ENCODE results near the gene XPO6. TPM values are rescaled to one million over a fixed set of nuclear protein-coding genes. Genes with fewer than 3 reads are reported as not detected.

Gene XPO6
- total RNA-seq, 1 experiment from 2014 or later: 162 TPM

- Histone ChIP-seq H3K27me3 (ENCODE audit: insufficient read depth, low read length) (no peaks in the 10 kb centered on the region), H4K20me1 (ENCODE audit: insufficient read depth) (peaks cover 7% of the 10 kb centered on the region; the same call in 1 of the 2 replicates), H3K4me1 (ENCODE audit: control insufficient read depth in 1 of 2, insufficient read depth in 2 of 2, low read length in 2 of 2) (no peaks in the 10 kb centered on the region), H3K9me2 (ENCODE audit: insufficient read depth) (no peaks in the 10 kb centered on the region), H3K79me2 (ENCODE audit: insufficient read depth, low read length) (peaks cover 61% of the 10 kb centered on the region), H3K36me3 (ENCODE audit: control insufficient read depth in 1 of 2, insufficient read depth in 2 of 2, low read length in 2 of 2) (peaks cover 59 to 89% of the 10 kb centered on the region in 2 experiments), H2AFZ (ENCODE audit: low read depth, low read length, poor library complexity, severe bottlenecking) (no peak overlapping the region), H3K4me3 (replicated peaks in 1 of 2; ENCODE audit: low read depth in 1 of 2, low read length in 2 of 2) (no peak overlapping the region), H3K4me2 (ENCODE audit: low read length) (no peak overlapping the region), H3K9me3 (ENCODE audit: control insufficient read depth in 1 of 2, insufficient read depth in 1 of 2, low read depth in 1 of 2, low read length in 2 of 2) (no peaks in the 10 kb centered on the region), H3K27ac (ENCODE audit: low read depth, low read length) (no peak overlapping the region), H3K9ac (ENCODE audit: low read length) (no peak overlapping the region)
- intact Hi-C loops (cut with micrococcal nuclease): no loop called here
- POLR2A ChIA-PET: no interaction called here
- DNase-seq (ENCODE audit: low read depth, low spot score) (no peak), ATAC-seq (no peak)
- RAD21 ChIA-PET (ENCODE audit: low non-redundant PET in 1 of 2, low total read pairs in 2 of 2, uncharacterized antibody in 2 of 2, unreplicated experiment in 2 of 2): no interaction called here
- BruUV-seq (replicated peaks): no TSS peak
- no peak for TF ChIP-seq CBX3 (IDR thresholded peaks at IDR 0.05; ENCODE audit: low read depth)
- TF ChIP-seq CEBPB (IDR thresholded peaks at IDR 0.05; ENCODE audit: low read depth): no peak
- no peak for TF ChIP-seq SP1 (IDR thresholded peaks at IDR 0.05; ENCODE audit: low read depth)
- TF ChIP-seq, protein P1, sequence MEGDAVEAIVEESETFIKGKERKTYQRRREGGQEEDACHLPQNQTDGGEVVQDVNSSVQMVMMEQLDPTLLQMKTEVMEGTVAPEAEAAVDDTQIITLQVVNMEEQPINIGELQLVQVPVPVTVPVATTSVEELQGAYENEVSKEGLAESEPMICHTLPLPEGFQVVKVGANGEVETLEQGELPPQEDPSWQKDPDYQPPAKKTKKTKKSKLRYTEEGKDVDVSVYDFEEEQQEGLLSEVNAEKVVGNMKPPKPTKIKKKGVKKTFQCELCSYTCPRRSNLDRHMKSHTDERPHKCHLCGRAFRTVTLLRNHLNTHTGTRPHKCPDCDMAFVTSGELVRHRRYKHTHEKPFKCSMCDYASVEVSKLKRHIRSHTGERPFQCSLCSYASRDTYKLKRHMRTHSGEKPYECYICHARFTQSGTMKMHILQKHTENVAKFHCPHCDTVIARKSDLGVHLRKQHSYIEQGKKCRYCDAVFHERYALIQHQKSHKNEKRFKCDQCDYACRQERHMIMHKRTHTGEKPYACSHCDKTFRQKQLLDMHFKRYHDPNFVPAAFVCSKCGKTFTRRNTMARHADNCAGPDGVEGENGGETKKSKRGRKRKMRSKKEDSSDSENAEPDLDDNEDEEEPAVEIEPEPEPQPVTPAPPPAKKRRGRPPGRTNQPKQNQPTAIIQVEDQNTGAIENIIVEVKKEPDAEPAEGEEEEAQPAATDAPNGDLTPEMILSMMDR (IDR thresholded peaks at IDR 0.05 in 2 of 3, conservative IDR thresholded peaks at IDR 0.05 in 1 of 3; ENCODE audit: borderline replicate concordance in 1 of 3, insufficient read depth in 1 of 3, low read depth in 2 of 3, low read length in 2 of 3): no peak
- TF ChIP-seq ZFX (IDR thresholded peaks at IDR 0.05): no peak
- CTCF ChIA-PET: no interaction called here
These were observed 81.4 kb downstream of the XPO6 start for GRCh38 chr16:28130099-28131088.

Data from HCT116 (cell line).